Suprapubic skin (tissue), 4 donors: ENCODE data around the gene ATG4D.

Experiments
- EP300 ChIP-seq: sonication (generic); formaldehyde crosslinking; IDR thresholded peaks from one replicate; pipeline ENCODE4 v1.6.1; 2017; ENCODE audit warnings: antibody characterized with exemption
- POLR2A ChIP-seq, 2 donors: fragments of 450-650 bp; IDR thresholded peaks; one replicate each; pipeline ENCODE4 v1.6.1; 2017; ENCODE audit warnings: antibody characterized with exemption in 2 of 2, mild to moderate bottlenecking in 2 of 2, moderate library complexity in 2 of 2
- POLR2AphosphoS5 ChIP-seq, 3 donors: sonication (generic); formaldehyde crosslinking; IDR thresholded peaks; one replicate each; pipeline ENCODE4 v1.6.1; 2017; ENCODE audit warnings: antibody characterized with exemption in 3 of 3
- TF ChIP-seq, protein P1 (sequence below), 2 donors: fragments of 200-600 bp in 1 of 2; fragments of 450-650 bp in 1 of 2; sonication (generic) in 1 of 2; IDR thresholded peaks; one replicate each; pipeline ENCODE4 v1.5.1; 2016 to 2019; ENCODE audit warnings: antibody characterized with exemption in 2 of 2, mild to moderate bottlenecking in 1 of 2, moderate library complexity in 1 of 2

DNA sequence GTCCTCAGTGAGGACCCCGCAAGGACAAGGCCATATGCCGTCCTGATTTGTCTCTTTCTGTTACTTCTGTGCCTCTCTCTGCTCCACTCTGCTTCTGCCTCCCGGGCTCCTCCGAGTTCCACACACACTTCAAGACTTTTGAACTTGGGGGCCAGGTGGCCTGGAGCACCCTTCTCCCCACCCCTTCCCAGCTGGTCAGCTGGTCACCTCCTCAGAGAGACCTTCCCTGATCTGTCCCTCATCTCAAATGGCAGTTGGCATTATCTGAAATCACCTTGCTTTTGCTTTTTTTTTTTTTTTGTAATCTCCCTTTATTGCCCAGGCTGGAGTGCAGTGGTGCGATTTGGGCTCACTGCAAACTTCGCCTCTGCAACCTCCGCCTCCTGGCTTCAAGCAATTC lies 24.3 kb upstream of the ATG4D start:
- TF ChIP-seq, protein P1, sequence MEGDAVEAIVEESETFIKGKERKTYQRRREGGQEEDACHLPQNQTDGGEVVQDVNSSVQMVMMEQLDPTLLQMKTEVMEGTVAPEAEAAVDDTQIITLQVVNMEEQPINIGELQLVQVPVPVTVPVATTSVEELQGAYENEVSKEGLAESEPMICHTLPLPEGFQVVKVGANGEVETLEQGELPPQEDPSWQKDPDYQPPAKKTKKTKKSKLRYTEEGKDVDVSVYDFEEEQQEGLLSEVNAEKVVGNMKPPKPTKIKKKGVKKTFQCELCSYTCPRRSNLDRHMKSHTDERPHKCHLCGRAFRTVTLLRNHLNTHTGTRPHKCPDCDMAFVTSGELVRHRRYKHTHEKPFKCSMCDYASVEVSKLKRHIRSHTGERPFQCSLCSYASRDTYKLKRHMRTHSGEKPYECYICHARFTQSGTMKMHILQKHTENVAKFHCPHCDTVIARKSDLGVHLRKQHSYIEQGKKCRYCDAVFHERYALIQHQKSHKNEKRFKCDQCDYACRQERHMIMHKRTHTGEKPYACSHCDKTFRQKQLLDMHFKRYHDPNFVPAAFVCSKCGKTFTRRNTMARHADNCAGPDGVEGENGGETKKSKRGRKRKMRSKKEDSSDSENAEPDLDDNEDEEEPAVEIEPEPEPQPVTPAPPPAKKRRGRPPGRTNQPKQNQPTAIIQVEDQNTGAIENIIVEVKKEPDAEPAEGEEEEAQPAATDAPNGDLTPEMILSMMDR (IDR thresholded peaks at IDR 0.05), result no peak
- TF ChIP-seq EP300, result no peak
- TF ChIP-seq POLR2AphosphoS5 (IDR thresholded peaks at IDR 0.05), result no peak
- no peak for TF ChIP-seq POLR2A (IDR thresholded peaks at IDR 0.05)
